GM23338 (cell line): ENCODE measurements around the gene SPP2. TPM values are rescaled to one million over a fixed set of nuclear protein-coding genes. Genes with fewer than 3 reads are reported as not detected.

Experiments
- EZH2 ChIP-seq: fragments of 200-600 bp; sonication (generic); IDR thresholded peaks from one replicate; pipeline ENCODE4 v1.8.0; 2017; ENCODE audit warnings: antibody characterized with exemption, mild to moderate bottlenecking, low read depth; ENCODE audit not compliant: unreplicated experiment
- EZH2phosphoT487 ChIP-seq: fragments of 200-600 bp; sonication (generic); IDR thresholded peaks from one replicate; pipeline ENCODE4 v1.8.1; 2018; ENCODE audit warnings: antibody characterized with exemption; ENCODE audit not compliant: unreplicated experiment
- POLR2AphosphoS5 ChIP-seq: IDR thresholded peaks from 2 replicates; pipeline ENCODE4 v1.6.1; 2016; ENCODE audit warnings: antibody characterized with exemption, low read depth
- ZNF114 ChIP-seq: fragments of 250-450 bp; sonication (Bioruptor Pico); IDR thresholded peaks from 2 replicates; pipeline ENCODE4 v1.5.0; 2020; ENCODE audit warnings: mild to moderate bottlenecking, moderate library complexity
- ZNF331 ChIP-seq: fragments of 250-450 bp; sonication (Bioruptor Pico); IDR thresholded peaks from 2 replicates; pipeline ENCODE4 v1.5.0; 2020; ENCODE audit warnings: low read depth, mild to moderate bottlenecking, moderate library complexity
- ZNF462 ChIP-seq: fragments of 250-450 bp; sonication (Bioruptor Pico); IDR thresholded peaks from 2 replicates; pipeline ENCODE4 v1.5.0; 2020; ENCODE audit warnings: mild to moderate bottlenecking, moderate library complexity
- polyA plus RNA-seq: library from polyadenylated mRNA; unstranded; fragments of >200 nt; fragmentation: Nextera tagmentation; extraction: Ambion mirVana; gene quantifications from 2 replicates; pipeline ENCODE4 v1.2.1, GENCODE V29; 2016
- total RNA-seq: library from RNA; depleted of rRNA; stranded (reverse); fragments of >200 nt; shearing (Covaris generic); gene quantifications from 2 replicates; pipeline ENCODE4 v1.2.3, GENCODE V29; 2014
- TF ChIP-seq, protein P1 (sequence below), 2 experiments: fragments of 200-600 bp in 1 of 2; sonication (generic) in 1 of 2; conservative IDR thresholded peaks; 2 replicates each; pipeline versions ENCODE4 v1.5.1 to v1.6.1; 2016 to 2017; ENCODE audit warnings: antibody characterized with exemption in 2 of 2, low read depth in 2 of 2, mild to moderate bottlenecking in 2 of 2, moderate library complexity in 1 of 2

The SPP2 gene
- total and polyA plus RNA-seq, 2 experiments from 2014 or later: not detected

DNA sequence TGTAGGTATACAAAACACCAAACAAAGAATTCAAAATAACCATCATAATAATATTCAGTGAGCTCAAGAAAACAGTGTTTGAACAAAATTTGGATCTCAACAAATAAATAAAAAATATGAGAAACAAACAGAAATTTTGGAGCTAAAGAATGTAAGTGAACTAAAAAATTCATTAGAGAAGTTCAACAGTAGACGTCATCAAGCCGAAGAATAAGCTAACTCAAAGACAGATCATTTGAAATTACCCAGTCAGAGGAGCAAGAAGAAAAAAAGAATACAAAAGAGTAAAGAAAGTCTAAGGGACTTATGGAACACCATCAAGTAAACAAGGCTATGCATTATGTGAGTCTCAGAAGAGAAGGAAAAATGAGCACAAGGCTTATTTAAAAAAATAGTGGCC is 16.6 kb upstream of the SPP2 start (continued):
- no peak for TF ChIP-seq ZNF462 (CRISPR knock-in tag)
- TF ChIP-seq, protein P1, sequence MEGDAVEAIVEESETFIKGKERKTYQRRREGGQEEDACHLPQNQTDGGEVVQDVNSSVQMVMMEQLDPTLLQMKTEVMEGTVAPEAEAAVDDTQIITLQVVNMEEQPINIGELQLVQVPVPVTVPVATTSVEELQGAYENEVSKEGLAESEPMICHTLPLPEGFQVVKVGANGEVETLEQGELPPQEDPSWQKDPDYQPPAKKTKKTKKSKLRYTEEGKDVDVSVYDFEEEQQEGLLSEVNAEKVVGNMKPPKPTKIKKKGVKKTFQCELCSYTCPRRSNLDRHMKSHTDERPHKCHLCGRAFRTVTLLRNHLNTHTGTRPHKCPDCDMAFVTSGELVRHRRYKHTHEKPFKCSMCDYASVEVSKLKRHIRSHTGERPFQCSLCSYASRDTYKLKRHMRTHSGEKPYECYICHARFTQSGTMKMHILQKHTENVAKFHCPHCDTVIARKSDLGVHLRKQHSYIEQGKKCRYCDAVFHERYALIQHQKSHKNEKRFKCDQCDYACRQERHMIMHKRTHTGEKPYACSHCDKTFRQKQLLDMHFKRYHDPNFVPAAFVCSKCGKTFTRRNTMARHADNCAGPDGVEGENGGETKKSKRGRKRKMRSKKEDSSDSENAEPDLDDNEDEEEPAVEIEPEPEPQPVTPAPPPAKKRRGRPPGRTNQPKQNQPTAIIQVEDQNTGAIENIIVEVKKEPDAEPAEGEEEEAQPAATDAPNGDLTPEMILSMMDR (conservative IDR thresholded peaks at IDR 0.05; ENCODE audit: low read depth in 2 of 2): no peak
- TF ChIP-seq EZH2phosphoT487: no peak
- no peak for TF ChIP-seq ZNF331 (CRISPR knock-in tag)
- no peak for TF ChIP-seq POLR2AphosphoS5
- no peak for TF ChIP-seq ZNF114 (CRISPR knock-in tag)
- no peak for TF ChIP-seq EZH2
